ENCODE data around the gene ARL15. TPM values are rescaled to one million over a fixed set of nuclear protein-coding genes. Genes with fewer than 3 reads are reported as not detected.

The ARL15 gene
- total RNA-seq, 4 donors from 2014 or later, result 36.2 to 338 (median 69.0) TPM

- TF ChIP-seq CTCF (IDR thresholded peaks at IDR 0.05), result no peak
- TF ChIP-seq POLR2A (IDR thresholded peaks at IDR 0.05), result no peak
- H3K4me3 ChIP-seq, result no peak overlapping the region
- no peaks in the 10 kb centered on the region for H3K36me3 ChIP-seq
- intact Hi-C loops (cut with DNase I; ENCODE audit: low total_unique reads), result no loop called here
- no peaks in the 10 kb centered on the region for H3K4me1 ChIP-seq
- DNase-seq, result no peak
- peaks cover 0 to 5% of the 10 kb centered on the region in 2 donors for H3K9me3 ChIP-seq
- no peak overlapping the region for H3K27ac ChIP-seq
- H3K27me3 ChIP-seq, result no peaks in the 10 kb centered on the region
Measured at GRCh38 chr5:54009357-54009756, 301.0 kb downstream of the ARL15 start.

GRCh38 chr5:54007827-54008777 is 302.3 kb downstream of the ARL15 start:
- Histone ChIP-seq H3K27ac (no peak overlapping the region), H3K4me3 (no peak overlapping the region), H3K9me3 (no peaks in the 10 kb centered on the region), H3K4me1 (no peaks in the 10 kb centered on the region), H3K27me3 (no peaks in the 10 kb centered on the region), H3K36me3 (no peaks in the 10 kb centered on the region)
- TF ChIP-seq POLR2A (IDR thresholded peaks at IDR 0.05) (no peak), CTCF (IDR thresholded peaks at IDR 0.05) (no peak)
- DNase-seq, result no peak
- intact Hi-C loops (cut with DNase I; ENCODE audit: low total_unique reads), result no loop called here

- Histone ChIP-seq H3K27me3 (no peaks in the 10 kb centered on the region), H3K4me1 (no peaks in the 10 kb centered on the region), H3K4me3 (no peak overlapping the region), H3K36me3 (no peaks in the 10 kb centered on the region), H3K9me3 (no peaks in the 10 kb centered on the region), H3K27ac (no peak overlapping the region)
- no peak for DNase-seq
- intact Hi-C loops (cut with DNase I; ENCODE audit: low total_unique reads), result no loop called here
- TF ChIP-seq POLR2A (IDR thresholded peaks at IDR 0.05), result no peak
Measured at GRCh38 chr5:54004697-54005096, 305.7 kb downstream of the ARL15 start.

- Histone ChIP-seq H3K27ac (no peak overlapping the region), H3K36me3 (no peaks in the 10 kb centered on the region), H3K9me3 (no peaks in the 10 kb centered on the region), H3K4me1 (no peaks in the 10 kb centered on the region), H3K4me3 (no peak overlapping the region), H3K27me3 (no peaks in the 10 kb centered on the region)
- intact Hi-C loops (cut with DNase I; ENCODE audit: low total_unique reads), result no loop called here
- no peak for DNase-seq
- TF ChIP-seq POLR2A (IDR thresholded peaks at IDR 0.05) (no peak), CTCF (IDR thresholded peaks at IDR 0.05) (no peak)
Measured at GRCh38 chr5:54002779-54003178, 307.6 kb downstream of the ARL15 start.

- Histone ChIP-seq H3K27me3 (no peaks in the 10 kb centered on the region), H3K36me3 (no peaks in the 10 kb centered on the region), H3K9me3 (no peaks in the 10 kb centered on the region), H3K27ac (no peak overlapping the region), H3K4me1 (no peaks in the 10 kb centered on the region), H3K4me3 (no peak overlapping the region)
- TF ChIP-seq POLR2A (IDR thresholded peaks at IDR 0.05), result no peak
- TF ChIP-seq CTCF (IDR thresholded peaks at IDR 0.05), result no peak
- no peak for DNase-seq
- intact Hi-C loops (cut with DNase I; ENCODE audit: low total_unique reads), result no loop called here
Measured at GRCh38 chr5:54001976-54002775, 308.2 kb downstream of the ARL15 start.
